ENCODE results near the gene LRRN4CL.

DNA sequence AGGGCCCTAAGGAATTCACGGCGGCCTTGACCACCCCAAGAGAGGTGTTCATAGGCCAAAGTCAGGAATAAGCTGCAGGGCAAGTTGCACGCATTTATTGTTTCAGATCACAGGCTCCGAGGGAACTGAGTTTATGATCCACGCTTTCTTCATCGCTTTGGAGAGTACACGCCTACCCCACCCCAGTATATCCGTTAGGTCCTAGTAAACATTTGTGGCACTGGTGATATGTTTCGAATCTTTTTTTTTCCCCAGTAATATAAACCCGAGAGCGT is 43.7 kb downstream of the LRRN4CL start:
- TF ChIP-seq, protein P1, sequence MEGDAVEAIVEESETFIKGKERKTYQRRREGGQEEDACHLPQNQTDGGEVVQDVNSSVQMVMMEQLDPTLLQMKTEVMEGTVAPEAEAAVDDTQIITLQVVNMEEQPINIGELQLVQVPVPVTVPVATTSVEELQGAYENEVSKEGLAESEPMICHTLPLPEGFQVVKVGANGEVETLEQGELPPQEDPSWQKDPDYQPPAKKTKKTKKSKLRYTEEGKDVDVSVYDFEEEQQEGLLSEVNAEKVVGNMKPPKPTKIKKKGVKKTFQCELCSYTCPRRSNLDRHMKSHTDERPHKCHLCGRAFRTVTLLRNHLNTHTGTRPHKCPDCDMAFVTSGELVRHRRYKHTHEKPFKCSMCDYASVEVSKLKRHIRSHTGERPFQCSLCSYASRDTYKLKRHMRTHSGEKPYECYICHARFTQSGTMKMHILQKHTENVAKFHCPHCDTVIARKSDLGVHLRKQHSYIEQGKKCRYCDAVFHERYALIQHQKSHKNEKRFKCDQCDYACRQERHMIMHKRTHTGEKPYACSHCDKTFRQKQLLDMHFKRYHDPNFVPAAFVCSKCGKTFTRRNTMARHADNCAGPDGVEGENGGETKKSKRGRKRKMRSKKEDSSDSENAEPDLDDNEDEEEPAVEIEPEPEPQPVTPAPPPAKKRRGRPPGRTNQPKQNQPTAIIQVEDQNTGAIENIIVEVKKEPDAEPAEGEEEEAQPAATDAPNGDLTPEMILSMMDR (IDR thresholded peaks at IDR 0.05): no peak
- no peak for TF ChIP-seq POLR2A (IDR thresholded peaks at IDR 0.05)

Data from uterus (tissue), 2 donors.